Measurements from ENCODE around the gene GRM1.

GRCh38 chr6:146444189-146444588 is 415.3 kb downstream of the GRM1 start:
- no peak for TF ChIP-seq ZFP3 (CRISPR knock-in tag; IDR thresholded peaks at IDR 0.05)
- TF ChIP-seq ISL1 (CRISPR knock-in tag; IDR thresholded peaks at IDR 0.05), result no peak
- TF ChIP-seq, protein P1, sequence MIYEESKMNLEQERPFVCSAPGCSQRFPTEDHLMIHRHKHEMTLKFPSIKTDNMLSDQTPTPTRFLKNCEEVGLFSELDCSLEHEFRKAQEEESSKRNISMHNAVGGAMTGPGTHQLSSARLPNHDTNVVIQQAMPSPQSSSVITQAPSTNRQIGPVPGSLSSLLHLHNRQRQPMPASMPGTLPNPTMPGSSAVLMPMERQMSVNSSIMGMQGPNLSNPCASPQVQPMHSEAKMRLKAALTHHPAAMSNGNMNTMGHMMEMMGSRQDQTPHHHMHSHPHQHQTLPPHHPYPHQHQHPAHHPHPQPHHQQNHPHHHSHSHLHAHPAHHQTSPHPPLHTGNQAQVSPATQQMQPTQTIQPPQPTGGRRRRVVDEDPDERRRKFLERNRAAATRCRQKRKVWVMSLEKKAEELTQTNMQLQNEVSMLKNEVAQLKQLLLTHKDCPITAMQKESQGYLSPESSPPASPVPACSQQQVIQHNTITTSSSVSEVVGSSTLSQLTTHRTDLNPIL (CRISPR knock-in tag; IDR thresholded peaks at IDR 0.05; ENCODE audit: low read depth), result no peak
- TF ChIP-seq ZNF565 (CRISPR knock-in tag; conservative IDR thresholded peaks at IDR 0.05; ENCODE audit: low read depth), result no peak
- TF ChIP-seq, protein P2, sequence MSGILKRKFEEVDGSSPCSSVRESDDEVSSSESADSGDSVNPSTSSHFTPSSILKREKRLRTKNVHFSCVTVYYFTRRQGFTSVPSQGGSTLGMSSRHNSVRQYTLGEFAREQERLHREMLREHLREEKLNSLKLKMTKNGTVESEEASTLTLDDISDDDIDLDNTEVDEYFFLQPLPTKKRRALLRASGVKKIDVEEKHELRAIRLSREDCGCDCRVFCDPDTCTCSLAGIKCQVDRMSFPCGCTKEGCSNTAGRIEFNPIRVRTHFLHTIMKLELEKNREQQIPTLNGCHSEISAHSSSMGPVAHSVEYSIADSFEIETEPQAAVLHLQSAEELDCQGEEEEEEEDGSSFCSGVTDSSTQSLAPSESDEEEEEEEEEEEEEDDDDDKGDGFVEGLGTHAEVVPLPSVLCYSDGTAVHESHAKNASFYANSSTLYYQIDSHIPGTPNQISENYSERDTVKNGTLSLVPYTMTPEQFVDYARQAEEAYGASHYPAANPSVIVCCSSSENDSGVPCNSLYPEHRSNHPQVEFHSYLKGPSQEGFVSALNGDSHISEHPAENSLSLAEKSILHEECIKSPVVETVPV (CRISPR knock-in tag; IDR thresholded peaks at IDR 0.05), result no peak
- no peak for TF ChIP-seq ZC3H10 (CRISPR knock-in tag; IDR thresholded peaks at IDR 0.05)
- no peak for TF ChIP-seq ZNF70 (CRISPR knock-in tag; IDR thresholded peaks at IDR 0.05)
- TF ChIP-seq POU6F1 (CRISPR knock-in tag; IDR thresholded peaks at IDR 0.05; ENCODE audit: borderline replicate concordance, low read depth), result no peak

Measured in SK-N-SH treated with all-trans-retinoic acid at 6 μM for 48 hours (cell line).